HFFc6 (cell line): ENCODE results near the gene KIAA1755. TPM values are rescaled to one million over a fixed set of nuclear protein-coding genes. Genes with fewer than 3 reads are reported as not detected.

Experiments used
- DNase-seq: peaks from one replicate; pipeline ENCODE4 v3.0.0-alpha.2; 2018
- H3K27ac Mint-ChIP-seq: 2 replicates; pipeline ENCODE4 v1.8.0; 2020; ENCODE audit warnings: mild to moderate bottlenecking, mixed read lengths
- H3K27me3 Mint-ChIP-seq: 2 replicates; pipeline ENCODE4 v1.8.0; 2021; ENCODE audit warnings: mild to moderate bottlenecking, moderate library complexity, mixed read lengths; ENCODE audit not compliant: insufficient read depth
- H3K36me3 Mint-ChIP-seq: 2 replicates; pipeline ENCODE4 v1.8.0; 2021; ENCODE audit warnings: low read depth, mixed read lengths
- H3K4me1 Mint-ChIP-seq: 2 replicates; pipeline ENCODE4 v1.8.0; 2020; ENCODE audit warnings: low read depth, mixed read lengths
- H3K4me3 Mint-ChIP-seq: 2 replicates; pipeline ENCODE4 v1.8.0; 2020; ENCODE audit warnings: mild to moderate bottlenecking, moderate library complexity, mixed read lengths
- H3K9me3 Mint-ChIP-seq: 2 replicates; pipeline ENCODE4 v1.8.0; 2020; ENCODE audit warnings: mild to moderate bottlenecking, mixed read lengths
- CTCF ChIP-seq: fragments of 200-600 bp; sonication (generic); IDR thresholded peaks from 2 replicates; pipeline ENCODE4 v1.5.0; 2021; ENCODE audit warnings: antibody characterized with exemption, mild to moderate bottlenecking
- total RNA-seq, 6 experiments: library from RNA; stranded (reverse); fragmentation: NEBNext Ultra II Directional; extraction: Animal tissue kit (Norgen Biotek cat#: 25700); gene quantifications; 2 replicates in 1 of 6; 3 replicates in 5 of 6; pipeline ENCODE4 v1.2.3, GENCODE V29; 2021

KIAA1755 gene
- total RNA-seq, 6 experiments from 2014 or later = 1.2 to 4.4 (median 2.2) TPM

GRCh38 chr20:38262931-38263330 is 2.4 kb upstream of the KIAA1755 start:
- Mint-ChIP-seq H3K36me3 (no peaks in the 10 kb centered on the region), H3K27me3 (no peaks in the 10 kb centered on the region), H3K27ac (no peak overlapping the region), H3K4me3 (no peak overlapping the region), H3K4me1 (peaks cover 28% of the 10 kb centered on the region), H3K9me3 (no peaks in the 10 kb centered on the region)
- no peak for DNase-seq
- no peak for TF ChIP-seq CTCF

GRCh38 chr20:38261054-38261390 is 487 bp upstream of the KIAA1755 start:
- TF ChIP-seq CTCF = no peak
- peaks cover 43% of the 10 kb centered on the region for H3K4me1 Mint-ChIP-seq
- no peaks in the 10 kb centered on the region for H3K36me3 Mint-ChIP-seq
- no peaks in the 10 kb centered on the region for H3K9me3 Mint-ChIP-seq
- peak overlapping the region; percentile 41 for H3K27ac Mint-ChIP-seq
- H3K27me3 Mint-ChIP-seq = no peaks in the 10 kb centered on the region
- DNase-seq = no peak
- H3K4me3 Mint-ChIP-seq = peak overlapping the region; percentile 78

- DNase-seq = no peak
- no peaks in the 10 kb centered on the region for H3K36me3 Mint-ChIP-seq
- H3K27ac Mint-ChIP-seq = peak overlapping the region; percentile 80
- no peaks in the 10 kb centered on the region for H3K9me3 Mint-ChIP-seq
- H3K4me1 Mint-ChIP-seq = peaks cover 53% of the 10 kb centered on the region
- TF ChIP-seq CTCF = no peak
- H3K27me3 Mint-ChIP-seq = no peaks in the 10 kb centered on the region
- H3K4me3 Mint-ChIP-seq = peak overlapping the region; percentile 76
Measured at GRCh38 chr20:38260025-38260377, 534 bp downstream of the KIAA1755 start.

- no peak for DNase-seq
- Mint-ChIP-seq H3K4me3 (no peak overlapping the region), H3K9me3 (no peaks in the 10 kb centered on the region), H3K27me3 (no peaks in the 10 kb centered on the region; the same call in 1 of the 2 replicates), H3K36me3 (no peaks in the 10 kb centered on the region), H3K4me1 (peaks cover 55% of the 10 kb centered on the region), H3K27ac (no peak overlapping the region)
- no peak for TF ChIP-seq CTCF
Measured at GRCh38 chr20:38258545-38259215, 1.9 kb downstream of the KIAA1755 start.

- no peaks in the 10 kb centered on the region; the same call in 1 of the 2 replicates for H3K27me3 Mint-ChIP-seq
- no peaks in the 10 kb centered on the region for H3K36me3 Mint-ChIP-seq
- H3K9me3 Mint-ChIP-seq = no peaks in the 10 kb centered on the region
- H3K4me1 Mint-ChIP-seq = peaks cover 66% of the 10 kb centered on the region
- no peak for DNase-seq
- TF ChIP-seq CTCF = no peak
- H3K27ac Mint-ChIP-seq = no peak overlapping the region
- H3K4me3 Mint-ChIP-seq = no peak overlapping the region
Measured at GRCh38 chr20:38256966-38257365, 3.6 kb downstream of the KIAA1755 start.

- peaks cover 62% of the 10 kb centered on the region for H3K4me1 Mint-ChIP-seq
- H3K27me3 Mint-ChIP-seq = no peaks in the 10 kb centered on the region; the same call in 1 of the 2 replicates
- H3K36me3 Mint-ChIP-seq = no peaks in the 10 kb centered on the region
- peak overlapping the region; percentile 27 for H3K27ac Mint-ChIP-seq
- no peak for TF ChIP-seq CTCF
- H3K9me3 Mint-ChIP-seq = no peaks in the 10 kb centered on the region
- no peak overlapping the region for H3K4me3 Mint-ChIP-seq
- no peak for DNase-seq
Measured at GRCh38 chr20:38256021-38256420, 4.5 kb downstream of the KIAA1755 start.
